HFF-Myc (cell line): ENCODE data around the gene TBATA.

ENCODE experiments used
- DNase-seq: peaks from one replicate; pipeline ENCODE4 v3.0.0-alpha.2; 2011; ENCODE audit warnings: low read depth; ENCODE audit errors: extremely low read depth
- H3K4me3 ChIP-seq: replicated peaks from 2 replicates; pipeline ENCODE4 v1.5.1; 2011; ENCODE audit warnings: low read depth, mild to moderate bottlenecking, control low read depth, low read length
- TF ChIP-seq, protein P1 (sequence below): IDR thresholded peaks from 2 replicates; pipeline ENCODE4 v1.5.1; 2012; ENCODE audit warnings: mild to moderate bottlenecking, low read depth, low read length, control low read depth; ENCODE audit errors: missing control alignments

Gene TBATA

DNA sequence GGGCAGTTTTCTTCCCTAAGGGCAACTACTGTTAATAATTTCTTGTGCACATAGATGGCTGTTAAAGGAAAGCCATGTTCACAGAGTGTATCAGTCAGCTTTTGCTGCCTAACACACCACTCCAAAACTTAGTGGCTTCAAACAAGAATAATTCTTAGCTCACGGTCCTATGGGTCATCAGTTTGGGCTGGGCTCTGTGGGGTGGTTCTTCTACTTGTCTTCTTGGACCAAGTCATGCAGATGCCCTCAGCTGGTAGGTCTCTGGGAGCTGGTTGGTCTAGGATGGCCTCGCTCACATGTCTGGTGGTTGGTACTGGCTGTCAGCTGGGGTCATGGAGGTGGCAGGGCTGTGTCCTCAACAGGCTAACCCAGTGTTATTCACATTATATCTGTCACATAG lies 39.6 kb downstream of the TBATA start:
- H3K4me3 ChIP-seq, result no peak overlapping the region
- TF ChIP-seq, protein P1, sequence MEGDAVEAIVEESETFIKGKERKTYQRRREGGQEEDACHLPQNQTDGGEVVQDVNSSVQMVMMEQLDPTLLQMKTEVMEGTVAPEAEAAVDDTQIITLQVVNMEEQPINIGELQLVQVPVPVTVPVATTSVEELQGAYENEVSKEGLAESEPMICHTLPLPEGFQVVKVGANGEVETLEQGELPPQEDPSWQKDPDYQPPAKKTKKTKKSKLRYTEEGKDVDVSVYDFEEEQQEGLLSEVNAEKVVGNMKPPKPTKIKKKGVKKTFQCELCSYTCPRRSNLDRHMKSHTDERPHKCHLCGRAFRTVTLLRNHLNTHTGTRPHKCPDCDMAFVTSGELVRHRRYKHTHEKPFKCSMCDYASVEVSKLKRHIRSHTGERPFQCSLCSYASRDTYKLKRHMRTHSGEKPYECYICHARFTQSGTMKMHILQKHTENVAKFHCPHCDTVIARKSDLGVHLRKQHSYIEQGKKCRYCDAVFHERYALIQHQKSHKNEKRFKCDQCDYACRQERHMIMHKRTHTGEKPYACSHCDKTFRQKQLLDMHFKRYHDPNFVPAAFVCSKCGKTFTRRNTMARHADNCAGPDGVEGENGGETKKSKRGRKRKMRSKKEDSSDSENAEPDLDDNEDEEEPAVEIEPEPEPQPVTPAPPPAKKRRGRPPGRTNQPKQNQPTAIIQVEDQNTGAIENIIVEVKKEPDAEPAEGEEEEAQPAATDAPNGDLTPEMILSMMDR, result no peak
- no peak for DNase-seq

- TF ChIP-seq, protein P1, result no peak
- no peak for DNase-seq
- H3K4me3 ChIP-seq, result no peak overlapping the region
Observed at GRCh38 chr10:70744617-70745143, 40.5 kb downstream of the TBATA start.

DNA sequence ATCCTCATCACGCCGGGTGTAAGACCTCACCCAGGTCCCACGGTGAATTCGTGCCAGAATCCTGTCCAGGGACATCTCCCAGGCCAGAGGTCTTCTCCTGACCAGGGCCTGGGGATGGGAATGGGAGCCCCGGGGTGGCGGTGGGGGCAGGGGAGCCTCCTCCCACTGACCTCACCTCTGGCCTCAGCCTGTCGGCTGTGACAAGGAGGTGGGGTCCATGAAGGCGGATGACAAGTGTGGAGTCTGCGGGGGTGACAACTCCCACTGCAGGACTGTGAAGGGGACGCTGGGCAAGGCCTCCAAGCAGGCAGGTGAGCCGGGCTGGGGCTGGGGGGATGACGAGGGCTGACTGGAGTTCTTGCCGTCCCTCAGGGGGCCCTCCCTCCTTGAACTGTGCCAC lies 41.3 kb downstream of the TBATA start:
- DNase-seq, result no peak

DNA sequence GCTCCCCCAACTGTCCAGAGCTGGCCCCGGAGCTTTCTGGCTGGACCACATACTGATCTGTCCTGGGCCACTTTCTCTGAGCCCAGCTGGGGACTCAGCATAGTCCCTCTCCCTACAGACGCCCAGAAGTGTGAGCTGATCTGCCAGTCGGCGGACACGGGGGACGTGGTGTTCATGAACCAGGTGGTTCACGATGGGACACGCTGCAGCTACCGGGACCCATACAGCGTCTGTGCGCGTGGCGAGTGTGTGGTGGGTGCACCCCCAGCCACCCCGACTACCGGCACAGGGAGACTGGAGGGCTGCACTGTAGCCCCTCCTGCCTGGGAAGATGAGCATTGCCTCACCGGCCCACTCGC lies 41.8 kb downstream of the TBATA start:
- no peak for DNase-seq
- no peak overlapping the region for H3K4me3 ChIP-seq
- TF ChIP-seq, protein P1, result no peak

More for the DNA sequence above, 41.3 kb downstream of the TBATA start:
- TF ChIP-seq, protein P1, result no peak
- H3K4me3 ChIP-seq, result no peak overlapping the region

GRCh38 chr10:70742537-70743429 lies 42.4 kb downstream of the TBATA start:
- TF ChIP-seq, protein P1, result no peak
- peak; percentile 47 for DNase-seq

DNA sequence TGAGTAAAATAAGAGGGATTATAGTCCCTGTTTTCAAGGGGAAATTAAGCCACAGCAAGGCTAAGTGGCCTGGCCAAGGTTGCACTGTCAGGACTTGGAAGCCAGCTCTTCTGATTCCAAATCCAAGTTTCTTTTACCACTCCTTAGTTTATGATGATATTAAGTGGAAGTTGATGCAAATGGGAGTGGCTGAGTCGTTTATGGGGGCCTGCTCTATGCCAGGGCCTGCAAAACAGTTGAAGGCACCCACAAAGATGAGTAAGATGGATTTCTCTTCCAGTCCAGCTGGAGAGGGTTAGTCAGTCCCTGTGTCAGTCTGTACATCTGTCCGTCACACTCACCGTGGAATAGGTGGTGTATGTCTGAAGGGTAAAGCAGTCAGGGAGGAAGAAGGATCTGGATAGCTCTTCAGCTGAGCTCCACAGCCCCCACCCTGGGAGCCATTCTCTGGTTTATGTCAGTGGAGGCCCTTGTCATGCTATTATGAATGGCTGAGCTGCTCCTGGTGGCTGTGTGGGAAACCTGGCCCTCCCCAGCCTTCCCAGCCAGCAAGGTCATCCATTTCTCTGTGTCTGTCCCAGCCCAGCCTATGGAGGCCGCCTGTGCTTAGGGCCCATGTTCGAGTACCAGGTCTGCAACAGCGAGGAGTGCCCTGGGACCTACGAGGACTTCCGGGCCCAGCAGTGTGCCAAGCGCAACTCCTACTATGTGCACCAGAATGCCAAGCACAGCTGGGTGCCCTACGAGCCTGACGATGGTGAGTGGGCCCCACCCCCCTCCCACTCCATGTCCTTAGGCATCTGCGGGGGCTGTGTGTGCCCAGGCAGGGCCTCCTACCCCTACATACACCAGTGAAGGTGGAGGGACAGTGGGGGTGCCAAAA lies 44.5 kb downstream of the TBATA start:
- TF ChIP-seq, protein P1, result no peak
- H3K4me3 ChIP-seq, result no peak overlapping the region
- no peak for DNase-seq

More at GRCh38 chr10:70742537-70743429, 42.4 kb downstream of the TBATA start:
- H3K4me3 ChIP-seq, result no peak overlapping the region
